Vagina (tissue), 2 donors: Measurements from ENCODE around the gene SPAG16.

Experiments
- CTCF ChIP-seq, 3 experiments: fragments of 450-650 bp in 2 of 3; fragments of 200-600 bp in 1 of 3; sonication (generic) in 1 of 3; IDR thresholded peaks; one replicate each; pipeline ENCODE4 v1.5.1; 2017 to 2019; ENCODE audit warnings: antibody characterized with exemption in 3 of 3, mild to moderate bottlenecking in 2 of 3, moderate library complexity in 2 of 3
- POLR2A ChIP-seq, 2 donors: fragments of 450-650 bp; IDR thresholded peaks; one replicate each; pipeline ENCODE4 v1.6.1; 2017; ENCODE audit warnings: antibody characterized with exemption in 2 of 2, mild to moderate bottlenecking in 2 of 2, moderate library complexity in 2 of 2

- no peak for TF ChIP-seq CTCF (IDR thresholded peaks at IDR 0.05)
- no peak for TF ChIP-seq POLR2A (IDR thresholded peaks at IDR 0.05)
Observed at GRCh38 chr2:213816583-213816982, 532.3 kb downstream of the SPAG16 start.
